ENCODE data around the gene SMARCE1. TPM values are rescaled to one million over a fixed set of nuclear protein-coding genes. Genes with fewer than 3 reads are reported as not detected.

SMARCE1 gene
- total and polyA plus RNA-seq, 9 of the 15 experiments (the other 6 are each of a cell fraction or from before 2014, with no cell fraction given), result 64.1 to 142 (median 114) TPM

GRCh38 chr17:40629842-40630241 is 17.8 kb downstream of the SMARCE1 start:
- TF ChIP-seq RHOXF2B (CRISPR knock-in tag; conservative IDR thresholded peaks at IDR 0.05) (no peak), GTF2F1 (IDR thresholded peaks at IDR 0.05; ENCODE audit: low read depth, low read length) (no peak), CHD1 (IDR thresholded peaks at IDR 0.05; ENCODE audit: low read length) (no peak), ZNF518B (CRISPR knock-in tag; IDR thresholded peaks at IDR 0.05) (no peak), XRCC4 (IDR thresholded peaks at IDR 0.05; ENCODE audit: extremely low read depth, insufficient read depth, insufficient read length) (no peak), FOSL1 (tag; conservative IDR thresholded peaks at IDR 0.05) (no peak), SETDB1 (IDR thresholded peaks at IDR 0.05; ENCODE audit: low read length) (no peak), WHSC1 (IDR thresholded peaks at IDR 0.05; ENCODE audit: low read length) (no peak), SRSF9 (IDR thresholded peaks at IDR 0.05; ENCODE audit: borderline replicate concordance, low read depth, low read length) (no peak), TCF7 (IDR thresholded peaks at IDR 0.05; ENCODE audit: borderline replicate concordance) (no peak)
- no peaks in the 10 kb centered on the region for H3K79me2 ChIP-seq (ENCODE audit: control insufficient read depth, insufficient read depth, low read length)
- no peaks in the 10 kb centered on the region for H3K9me1 ChIP-seq (ENCODE audit: control insufficient read depth, insufficient read depth, low read length)
- DNase-seq (ENCODE audit: extremely low read depth in 1 of 4, low spot score in 3 of 4), result no peak
- H3K4me2 ChIP-seq (ENCODE audit: insufficient read depth, low read length), result no peak overlapping the region
- H3K9ac ChIP-seq (ENCODE audit: insufficient read depth in 1 of 2, low read depth in 2 of 2, low read length in 2 of 2), result no peak overlapping the region
- in situ Hi-C loops (cut with MboI) (no loop called here), intact Hi-C loops (cut with micrococcal nuclease) (no loop called here)
- H3K9me3 ChIP-seq (replicated peaks; ENCODE audit: control insufficient read depth, insufficient read depth, low read depth, low read length), result no peaks in the 10 kb centered on the region
- 65% methylated on average over 2 of the region's 2 CpGs for WGBS (ENCODE audit: insufficient coverage, low coverage, missing lambda C conversion rate)
- H3K4me3 ChIP-seq, result no peak overlapping the region
- no peak overlapping the region for H2AFZ ChIP-seq (ENCODE audit: low read depth, low read length)
- no peaks in the 10 kb centered on the region for H4K20me1 ChIP-seq (replicated peaks; ENCODE audit: control insufficient read depth, insufficient read depth, low read length)
- CTCF ChIA-PET (ENCODE audit: low intra/inter-chr PET ratio), result no interaction called here
- FAIRE-seq, result no peak
- no peak for ATAC-seq
- POLR2A ChIA-PET, result interaction anchor here (0.6 to 8.7 kb wide), 3 partner anchors 10 to 146 kb away, joined by 3 to 55 read pairs (median 6); partner anchors contain the start of gene SMARCE1
- H3K4me1 ChIP-seq (replicated peaks in 1 of 2; ENCODE audit: control insufficient read depth in 2 of 2, insufficient read depth in 2 of 2, low read length in 2 of 2), result no peaks in the 10 kb centered on the region
- peaks cover 76% of the 10 kb centered on the region for H3K36me3 ChIP-seq (ENCODE audit: control insufficient read depth, insufficient read depth, low read length)
- H3K27me3 ChIP-seq (ENCODE audit: control insufficient read depth in 2 of 2, insufficient read depth in 2 of 2, low read length in 2 of 2), result no peaks in the 10 kb centered on the region
- H3K27ac ChIP-seq (ENCODE audit: extremely low read depth, low read depth, low read length), result no peak overlapping the region
- no TSS peak for BruUV-seq (replicated peaks)
